GM20000 (cell line): ENCODE measurements around the gene SCNN1B.

Experiments used
- DNase-seq: peaks from one replicate; pipeline ENCODE4 v3.0.0; 2012; ENCODE audit warnings: low spot score
- CTCF ChIP-seq: IDR thresholded peaks from 2 replicates; pipeline ENCODE4 v1.5.1; 2012; ENCODE audit warnings: mild to moderate bottlenecking, control low read depth; ENCODE audit errors: extremely low read depth, missing control alignments

SCNN1B gene

GRCh38 chr16:23279721-23280153, 22.4 kb upstream of the SCNN1B start:
- no peak for DNase-seq

GRCh38 chr16:23280483-23280967, 21.6 kb upstream of the SCNN1B start:
- TF ChIP-seq CTCF = no peak
- no peak for DNase-seq

More at GRCh38 chr16:23279721-23280153, 22.4 kb upstream of the SCNN1B start:
- no peak for TF ChIP-seq CTCF

- DNase-seq = no peak
Measured at GRCh38 chr16:23282568-23282967, 19.5 kb upstream of the SCNN1B start.

GRCh38 chr16:23283571-23283970, 18.5 kb upstream of the SCNN1B start:
- DNase-seq = no peak
- TF ChIP-seq CTCF = no peak

More at GRCh38 chr16:23282568-23282967, 19.5 kb upstream of the SCNN1B start:
- TF ChIP-seq CTCF = no peak

GRCh38 chr16:23284584-23284983, 17.5 kb upstream of the SCNN1B start:
- no peak for TF ChIP-seq CTCF
- no peak for DNase-seq

GRCh38 chr16:23286131-23286532, 16.0 kb upstream of the SCNN1B start:
- no peak for DNase-seq
- no peak for TF ChIP-seq CTCF

- no peak for TF ChIP-seq CTCF
- DNase-seq = no peak
Measured at GRCh38 chr16:23288209-23288608, 13.9 kb upstream of the SCNN1B start.
